Upper lobe of left lung (tissue), 6 donors: ENCODE measurements around the gene LTBP2. TPM values are rescaled to one million over a fixed set of nuclear protein-coding genes. Genes with fewer than 3 reads are reported as not detected.

Experiments
- ATAC-seq, 2 donors: fragments of 200-7000 bp; cut with Tn5 transposase; one replicate each; pipeline ENCODE4 v1.9.1; 2022; ENCODE audit warnings: mild to moderate bottlenecking in 2 of 2, moderate library complexity in 2 of 2; ENCODE audit not compliant: low FRiP score in 2 of 2
- DNase-seq, 2 donors: peaks; one replicate each; pipeline ENCODE4 v3.0.0-alpha.2; 2019 to 2020
- H3K27ac ChIP-seq, 4 donors: fragments of 200-600 bp; sonication (generic); one replicate each; pipeline ENCODE4 v1.5.1; 2016 to 2019
- H3K27me3 ChIP-seq, 4 donors: fragments of 200-600 bp; sonication (generic); one replicate each; pipeline ENCODE4 v1.5.1; 2017 to 2019
- H3K36me3 ChIP-seq, 4 donors: fragments of 200-600 bp; sonication (generic); one replicate each; pipeline ENCODE4 v1.5.1; 2016 to 2019
- H3K4me1 ChIP-seq, 4 donors: fragments of 200-600 bp; sonication (generic); one replicate each; pipeline ENCODE4 v1.5.1; 2018 to 2019
- H3K4me3 ChIP-seq, 4 donors: fragments of 200-600 bp; sonication (generic); one replicate each; pipeline ENCODE4 v1.5.1; 2017 to 2019; ENCODE audit warnings: mild to moderate bottlenecking in 2 of 4, moderate library complexity in 1 of 4
- H3K9me3 ChIP-seq, 4 donors: fragments of 200-600 bp; sonication (generic); one replicate each; pipeline ENCODE4 v1.5.1; 2018 to 2019
- CTCF ChIP-seq, 6 experiments: fragments of 450-650 bp in 4 of 6; fragments of 200-600 bp in 2 of 6; sonication (generic) in 2 of 6; IDR thresholded peaks; one replicate each; pipeline ENCODE4 v1.5.1; 2016 to 2019; ENCODE audit warnings: antibody characterized with exemption in 6 of 6
- EP300 ChIP-seq, 4 donors: sonication (generic); formaldehyde crosslinking; IDR thresholded peaks; one replicate each; pipeline ENCODE4 v1.5.1; 2017; ENCODE audit warnings: antibody characterized with exemption in 4 of 4, control low read depth in 2 of 4
- POLR2A ChIP-seq, 4 donors: fragments of 450-650 bp; IDR thresholded peaks; one replicate each; pipeline ENCODE4 v1.5.1; 2016 to 2017; ENCODE audit warnings: antibody characterized with exemption in 4 of 4, mild to moderate bottlenecking in 2 of 4
- POLR2AphosphoS5 ChIP-seq, 2 donors: sonication (generic); formaldehyde crosslinking; IDR thresholded peaks; one replicate each; pipeline ENCODE4 v1.5.1; 2017; ENCODE audit warnings: antibody characterized with exemption in 2 of 2
- WGBS, 2 donors: methylation state at CpG; one replicate each; pipeline ENCODE4 v1.1.5; 2017 to 2018; 5-methylcytosine and 5-hydroxymethylcytosine counted together
- total RNA-seq, 6 donors: library from RNA; depleted of rRNA in 4 of 6; stranded (reverse); fragments of >200 nt in 4 of 6; gene quantifications; one replicate each; pipeline versions ENCODE4 v1.1.0 to v1.2.1, GENCODE V29; 2016 to 2021
- donor health status: DM: no; HTN: no; CAD: no; lungs with moderate emphysema.
- donor health status: DM: no; HTN: yes; CAD: no; lungs with severe emphysema.

Gene LTBP2
- total RNA-seq, 6 donors from 2014 or later = 19.7 to 136 (median 77.6) TPM

- Histone ChIP-seq H3K27ac (no peak overlapping the region), H3K9me3 (no peaks in the 10 kb centered on the region), H3K36me3 (peaks cover 0 to 9% (median 0%) of the 10 kb centered on the region in 4 donors), H3K4me3 (no peak overlapping the region), H3K4me1 (peaks cover 0 to 15% (median 7%) of the 10 kb centered on the region in 4 donors), H3K27me3 (no peaks in the 10 kb centered on the region)
- WGBS, 2 donors = 86 to 95% methylated on average over 8 to 10 of the region's 10 CpGs
- ATAC-seq (no peak), DNase-seq (no peak)
- TF ChIP-seq POLR2AphosphoS5 (IDR thresholded peaks at IDR 0.05) = no peak
- no peak for TF ChIP-seq CTCF (IDR thresholded peaks at IDR 0.05)
- no peak for TF ChIP-seq POLR2A (IDR thresholded peaks at IDR 0.05)
- no peak for TF ChIP-seq EP300 (IDR thresholded peaks at IDR 0.05)
Measured at GRCh38 chr14:74521756-74522155, 90.3 kb downstream of the LTBP2 start.

- Histone ChIP-seq H3K27me3 (no peaks in the 10 kb centered on the region), H3K4me3 (no peak overlapping the region), H3K4me1 (peaks cover under 1 to 15% (median 8%) of the 10 kb centered on the region in 4 donors), H3K27ac (no peak overlapping the region), H3K9me3 (no peaks in the 10 kb centered on the region), H3K36me3 (peaks cover 0 to 9% (median 0%) of the 10 kb centered on the region in 4 donors)
- DNase-seq (no peak), ATAC-seq (no peak)
- WGBS, 2 donors = 89 to 90% methylated on average over 5 to 6 of the region's 6 CpGs
- TF ChIP-seq POLR2AphosphoS5 (IDR thresholded peaks at IDR 0.05) = no peak
- no peak for TF ChIP-seq POLR2A (IDR thresholded peaks at IDR 0.05)
- TF ChIP-seq CTCF (IDR thresholded peaks at IDR 0.05) = no peak
- TF ChIP-seq EP300 (IDR thresholded peaks at IDR 0.05) = no peak
Measured at GRCh38 chr14:74519316-74520074, 92.5 kb downstream of the LTBP2 start.

- TF ChIP-seq POLR2AphosphoS5 (IDR thresholded peaks at IDR 0.05) (no peak), EP300 (IDR thresholded peaks at IDR 0.05) (no peak), CTCF (IDR thresholded peaks at IDR 0.05) (no peak), POLR2A (IDR thresholded peaks at IDR 0.05) (no peak)
- H3K27ac ChIP-seq = no peak overlapping the region
- H3K4me3 ChIP-seq = no peak overlapping the region
- no peaks in the 10 kb centered on the region for H3K9me3 ChIP-seq
- peaks cover 0 to 9% (median 0%) of the 10 kb centered on the region in 4 donors for H3K36me3 ChIP-seq
- H3K4me1 ChIP-seq = peaks cover 0 to 20% (median 12%) of the 10 kb centered on the region in 4 donors
- ATAC-seq (no peak), DNase-seq (no peak)
- no peaks in the 10 kb centered on the region for H3K27me3 ChIP-seq
- WGBS, 2 donors = 70 to 86% methylated on average over 6 of the region's 6 CpGs
Measured at GRCh38 chr14:74518221-74518620, 93.8 kb downstream of the LTBP2 start.

GRCh38 chr14:74517731-74518130 lies 94.3 kb downstream of the LTBP2 start:
- no peaks in the 10 kb centered on the region for H3K9me3 ChIP-seq
- no peak for ATAC-seq
- H3K36me3 ChIP-seq = peaks cover 0 to 9% (median 0%) of the 10 kb centered on the region in 4 donors
- peaks cover 0 to 20% (median 12%) of the 10 kb centered on the region in 4 donors for H3K4me1 ChIP-seq
- DNase-seq = no peak
- no peak overlapping the region for H3K27ac ChIP-seq
- WGBS, 2 donors = 90 to 91% methylated on average over 4 of the region's 4 CpGs
- TF ChIP-seq POLR2A (IDR thresholded peaks at IDR 0.05) = no peak
- no peak for TF ChIP-seq POLR2AphosphoS5 (IDR thresholded peaks at IDR 0.05)
- no peak for TF ChIP-seq EP300 (IDR thresholded peaks at IDR 0.05)
- no peak for TF ChIP-seq CTCF (IDR thresholded peaks at IDR 0.05)
- no peak overlapping the region for H3K4me3 ChIP-seq
- H3K27me3 ChIP-seq = no peaks in the 10 kb centered on the region
